Spinal cord (tissue), 10 donors: ENCODE data around the gene SLIT1. TPM values are rescaled to one million over a fixed set of nuclear protein-coding genes. Genes with fewer than 3 reads are reported as not detected.

Experiments
- DNase-seq, 6 donors: peaks; one replicate each; pipeline versions ENCODE4 v3.0.0 to v3.0.0-alpha.2; 2013 to 2015; ENCODE audit warnings: low spot score in 6 of 6, low read depth in 4 of 6
- H3K27ac ChIP-seq: one replicate; pipeline ENCODE4 v1.5.1; 2013; ENCODE audit warnings: low read depth, low read length, control low read depth
- H3K27me3 ChIP-seq: one replicate; pipeline ENCODE4 v1.6.1; 2013; ENCODE audit warnings: low read length; ENCODE audit not compliant: control insufficient read depth, insufficient read depth
- H3K36me3 ChIP-seq: one replicate; pipeline ENCODE4 v1.6.1; 2013; ENCODE audit warnings: low read length; ENCODE audit not compliant: control insufficient read depth, insufficient read depth
- H3K4me1 ChIP-seq: one replicate; pipeline ENCODE4 v1.6.1; 2013; ENCODE audit warnings: low read length; ENCODE audit not compliant: control insufficient read depth, insufficient read depth
- H3K4me3 ChIP-seq: one replicate; pipeline ENCODE4 v1.5.1; 2013; ENCODE audit warnings: low read depth, low read length, control low read depth
- H3K9me3 ChIP-seq: one replicate; pipeline ENCODE4 v1.6.1; 2013; ENCODE audit warnings: low read length; ENCODE audit not compliant: control insufficient read depth, insufficient read depth
- WGBS: methylation state at CpG from one replicate; pipeline ENCODE4 v1.1.5; 2013; ENCODE audit warnings: missing lambda C conversion rate; ENCODE audit not compliant: insufficient coverage; 5-methylcytosine and 5-hydroxymethylcytosine counted together
- polyA plus RNA-seq, 2 donors: library from polyadenylated mRNA; unstranded; fragments of 120-200 nt; gene quantifications; one replicate each; pipeline ENCODE4 v1.2.1, GENCODE V29; 2013; ENCODE audit not compliant: insufficient read length in 2 of 2
- total RNA-seq, 2 donors: library from RNA; depleted of rRNA in 1 of 2; stranded (reverse); fragments of 120-200 nt in 1 of 2; fragments of >200 nt in 1 of 2; gene quantifications; one replicate each; pipeline versions ENCODE4 v1.2.3 to v1.2.4, GENCODE V29; 2013 to 2014
- donor health status: healthy.

Gene SLIT1
- total and polyA plus RNA-seq, 4 donors: 23.1 to 237 (median 122) TPM

DNA sequence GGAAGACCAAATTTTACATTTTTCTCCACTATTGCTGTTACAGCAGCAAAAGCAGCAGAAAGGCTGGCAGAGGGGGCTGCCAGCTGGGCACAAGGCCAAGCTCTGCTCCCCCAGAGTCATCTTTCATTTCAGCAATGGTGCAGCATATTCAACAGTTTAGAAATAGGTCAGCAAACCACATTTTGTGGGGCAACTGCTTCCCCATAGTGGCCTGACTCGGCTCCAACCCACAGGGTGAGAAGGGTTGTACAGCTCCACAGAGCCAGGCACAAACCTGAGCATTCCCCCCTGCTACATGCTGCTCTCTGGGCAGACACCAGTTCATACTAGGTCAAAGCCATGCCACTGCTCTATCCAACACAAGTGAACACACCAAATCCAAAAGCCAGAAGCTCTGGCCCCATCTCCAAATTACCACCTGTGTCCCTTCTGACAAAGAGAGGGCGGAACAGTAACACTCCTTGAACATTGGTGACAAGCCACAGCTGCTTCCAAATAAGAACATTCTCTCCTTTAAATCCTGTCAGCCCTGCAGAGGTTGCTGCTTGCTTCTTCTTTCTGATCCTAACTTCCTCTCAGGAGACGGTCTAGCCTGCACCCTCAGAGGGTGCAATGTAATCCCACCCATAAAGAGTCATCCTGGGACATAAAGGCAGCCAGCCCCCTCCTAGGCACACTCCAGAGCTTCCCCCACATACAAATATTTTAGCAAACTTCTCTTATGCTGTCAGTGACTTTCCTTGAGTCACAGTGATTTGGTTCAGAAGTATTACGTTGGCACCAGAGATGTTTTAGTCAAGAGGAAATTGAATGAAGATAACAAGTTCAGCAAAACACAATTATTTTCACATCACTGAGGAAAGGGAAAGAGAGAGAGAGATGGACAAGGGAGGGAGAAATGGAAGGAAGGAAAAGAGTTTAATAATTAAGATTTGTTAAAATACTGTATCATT, 39.0 kb upstream of the SLIT1 start:
- peak in 2 of 6 donors; percentile 40 to 81 for DNase-seq

DNA sequence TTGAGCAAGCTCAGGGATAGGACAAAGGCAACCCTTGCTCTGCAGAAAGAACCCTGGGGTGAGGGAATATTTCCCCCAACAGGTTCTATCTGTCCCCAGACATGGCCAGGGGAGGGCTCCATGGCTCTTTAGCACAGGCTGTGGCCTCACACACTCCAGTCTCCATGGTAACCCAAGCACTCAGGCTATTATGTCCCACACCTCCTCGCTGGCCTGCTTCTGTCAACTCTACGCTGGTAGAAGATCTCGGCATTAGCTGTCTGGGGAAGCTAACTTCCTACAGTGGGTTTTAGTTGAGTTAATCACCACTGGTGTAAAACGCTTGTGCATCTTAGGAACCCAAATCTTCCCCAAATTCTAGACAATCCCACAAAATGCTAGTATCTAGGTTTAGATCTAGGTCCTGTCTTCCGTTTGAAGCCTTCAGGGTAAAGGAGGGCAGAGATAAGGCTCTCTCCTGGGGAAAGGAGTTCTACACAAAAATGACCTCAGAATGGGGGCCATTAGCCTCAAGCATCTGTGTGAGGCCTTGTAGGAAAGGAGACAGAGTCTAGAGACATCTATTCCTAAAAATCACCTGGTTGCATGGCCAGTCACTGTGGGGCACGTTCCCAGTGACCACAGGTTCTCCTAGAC, 36.7 kb upstream of the SLIT1 start:
- H3K27ac ChIP-seq: no peak overlapping the region
- H3K4me1 ChIP-seq: peaks cover 19% of the 10 kb centered on the region
- no peaks in the 10 kb centered on the region for H3K9me3 ChIP-seq
- peak in 4 of 6 donors; percentile 24 to 84 (median 50) for DNase-seq
- no peaks in the 10 kb centered on the region for H3K36me3 ChIP-seq
- WGBS: 100% methylated on average over 1 of the region's 6 CpGs
- H3K27me3 ChIP-seq: no peaks in the 10 kb centered on the region
- H3K4me3 ChIP-seq: no peak overlapping the region

More for the DNA sequence above, 39.0 kb upstream of the SLIT1 start:
- Histone ChIP-seq H3K4me3 (no peak overlapping the region), H3K9me3 (no peaks in the 10 kb centered on the region), H3K4me1 (peaks cover 17% of the 10 kb centered on the region), H3K27me3 (no peaks in the 10 kb centered on the region), H3K27ac (no peak overlapping the region), H3K36me3 (no peaks in the 10 kb centered on the region)
- WGBS: 40% methylated on average over 2 of the region's 4 CpGs

DNA sequence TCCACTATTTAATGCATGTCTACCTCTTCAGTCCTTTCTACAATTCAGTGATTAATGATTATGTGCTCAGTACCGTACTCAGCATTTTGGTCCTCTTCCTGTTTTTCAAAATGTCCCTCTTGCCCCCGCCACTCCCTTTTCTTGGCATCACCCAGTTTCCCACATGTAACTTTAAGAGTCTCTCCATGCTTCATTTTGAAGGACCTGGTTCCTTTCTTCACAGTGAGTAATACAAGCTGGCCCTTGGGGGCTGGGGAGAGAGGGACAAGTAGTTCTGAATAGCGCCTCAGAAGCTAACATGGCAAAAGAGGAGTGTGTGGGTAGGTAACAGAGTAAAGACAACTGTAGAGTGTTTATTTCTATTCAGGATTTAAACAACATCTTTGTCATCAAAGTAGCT, 34.6 kb upstream of the SLIT1 start:
- WGBS: 72% methylated on average over 2 of the region's 3 CpGs

DNA sequence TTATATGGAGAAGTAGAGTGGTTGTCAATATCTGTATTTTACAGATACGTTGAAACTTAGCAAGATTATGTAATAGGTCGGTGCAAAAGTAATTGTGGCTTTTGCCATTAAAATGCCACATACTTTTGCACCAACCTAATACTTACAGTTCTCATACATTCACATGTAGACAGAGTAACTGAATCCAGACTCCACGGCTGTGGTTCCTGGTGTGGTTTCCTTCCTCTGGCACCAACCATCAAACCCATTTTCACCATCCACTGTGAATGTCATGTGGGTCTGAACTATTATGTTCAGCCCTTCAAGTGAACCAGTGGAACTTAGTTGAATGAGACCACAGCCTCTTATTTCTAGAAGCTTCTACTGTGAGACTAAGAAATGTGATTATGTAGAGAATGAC, 31.5 kb upstream of the SLIT1 start:
- H3K27me3 ChIP-seq: no peaks in the 10 kb centered on the region
- WGBS: 100% methylated on average over 1 of the region's 3 CpGs
- no peaks in the 10 kb centered on the region for H3K36me3 ChIP-seq
- DNase-seq: no peak
- H3K4me3 ChIP-seq: no peak overlapping the region
- H3K4me1 ChIP-seq: peaks cover 4% of the 10 kb centered on the region
- H3K9me3 ChIP-seq: no peaks in the 10 kb centered on the region
- H3K27ac ChIP-seq: no peak overlapping the region

More for the DNA sequence above, 34.6 kb upstream of the SLIT1 start:
- Histone ChIP-seq H3K4me1 (peaks cover 19% of the 10 kb centered on the region), H3K27me3 (no peaks in the 10 kb centered on the region), H3K4me3 (no peak overlapping the region), H3K27ac (no peak overlapping the region), H3K36me3 (no peaks in the 10 kb centered on the region), H3K9me3 (no peaks in the 10 kb centered on the region)
- no peak for DNase-seq

DNA sequence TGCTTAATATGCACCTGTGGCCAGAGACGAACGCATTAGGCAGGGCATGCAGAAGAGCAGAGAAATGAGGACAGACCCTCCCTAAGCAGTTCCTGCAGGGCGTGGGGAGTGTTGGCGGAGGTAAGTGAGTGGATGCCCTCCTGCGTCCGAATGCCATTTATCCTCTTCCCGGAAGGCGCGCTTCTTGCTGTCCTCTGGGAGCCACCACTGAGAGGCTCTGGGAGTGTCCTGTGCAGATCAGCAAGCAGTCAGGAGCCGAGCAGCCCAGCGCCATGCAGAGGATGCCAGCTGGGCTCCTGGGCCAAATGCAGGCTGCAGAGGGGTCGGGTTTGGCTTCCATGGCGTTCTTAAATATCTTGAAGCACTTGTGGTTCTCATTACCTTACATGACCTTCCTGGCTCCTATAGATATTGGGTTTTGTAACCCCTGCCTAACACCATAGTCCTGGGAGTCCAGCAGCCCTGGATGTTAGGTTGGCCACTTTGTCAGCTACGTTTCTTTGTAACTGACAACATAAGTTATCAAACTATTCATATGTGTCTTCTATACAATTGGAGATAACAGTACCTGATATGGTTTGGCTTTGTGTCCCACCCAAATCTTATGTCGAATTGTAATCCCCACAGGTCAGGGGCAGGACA, 30.0 kb upstream of the SLIT1 start:
- Histone ChIP-seq H3K36me3 (no peaks in the 10 kb centered on the region), H3K27me3 (no peaks in the 10 kb centered on the region), H3K4me3 (no peak overlapping the region), H3K9me3 (no peaks in the 10 kb centered on the region), H3K27ac (no peak overlapping the region), H3K4me1 (peaks cover 2% of the 10 kb centered on the region)
- no peak for DNase-seq
- WGBS: 72% methylated on average over 12 of the region's 15 CpGs

DNA sequence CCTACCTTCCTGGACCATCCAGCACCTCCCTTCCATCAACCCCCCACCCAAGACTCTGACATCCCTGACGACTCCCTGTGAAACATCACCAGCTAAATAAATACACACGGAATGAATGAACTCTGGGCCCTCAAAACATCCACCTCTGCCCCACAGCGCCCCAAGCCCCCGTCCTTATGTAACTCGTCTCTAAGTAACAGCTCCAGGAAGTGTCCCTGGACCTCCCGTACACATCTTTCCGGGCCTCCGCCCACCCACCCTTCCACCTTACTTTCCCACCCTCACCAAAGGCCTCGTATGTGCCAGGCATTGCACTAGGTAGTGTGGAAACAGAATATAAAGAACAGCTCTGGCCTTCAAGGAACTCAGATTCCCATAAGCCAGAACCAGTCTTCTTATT, 27.7 kb upstream of the SLIT1 start:
- Histone ChIP-seq H3K4me3 (no peak overlapping the region), H3K9me3 (no peaks in the 10 kb centered on the region), H3K36me3 (no peaks in the 10 kb centered on the region), H3K27me3 (no peaks in the 10 kb centered on the region), H3K4me1 (peaks cover 1% of the 10 kb centered on the region), H3K27ac (no peak overlapping the region)
- WGBS: 78% methylated on average over 8 of the region's 9 CpGs
- DNase-seq: no peak

DNA sequence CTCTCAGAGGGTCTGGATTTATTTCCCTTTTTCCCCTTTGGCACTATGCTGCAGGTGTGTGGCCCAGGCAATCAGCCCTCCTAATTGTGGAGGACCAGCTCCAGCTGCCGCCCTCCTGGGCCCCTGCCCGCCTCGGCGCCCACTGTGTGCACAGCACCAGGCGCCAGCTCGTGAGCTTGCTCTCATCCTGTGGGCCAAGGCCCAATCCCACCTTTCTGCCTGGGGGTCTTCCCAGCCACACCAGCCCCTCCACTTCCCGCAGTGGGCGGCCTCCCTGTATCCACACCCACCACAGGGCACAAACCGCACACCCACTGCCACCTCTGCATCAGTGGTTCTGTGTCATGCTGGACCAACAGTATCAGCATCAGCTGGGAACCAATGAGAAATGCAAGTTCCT, 25.5 kb upstream of the SLIT1 start:
- 84% methylated on average over 8 of the region's 9 CpGs for WGBS
- Histone ChIP-seq H3K4me1 (peaks cover 5% of the 10 kb centered on the region), H3K27me3 (no peaks in the 10 kb centered on the region), H3K4me3 (no peak overlapping the region), H3K9me3 (no peaks in the 10 kb centered on the region), H3K36me3 (no peaks in the 10 kb centered on the region), H3K27ac (no peak overlapping the region)
- no peak for DNase-seq

DNA sequence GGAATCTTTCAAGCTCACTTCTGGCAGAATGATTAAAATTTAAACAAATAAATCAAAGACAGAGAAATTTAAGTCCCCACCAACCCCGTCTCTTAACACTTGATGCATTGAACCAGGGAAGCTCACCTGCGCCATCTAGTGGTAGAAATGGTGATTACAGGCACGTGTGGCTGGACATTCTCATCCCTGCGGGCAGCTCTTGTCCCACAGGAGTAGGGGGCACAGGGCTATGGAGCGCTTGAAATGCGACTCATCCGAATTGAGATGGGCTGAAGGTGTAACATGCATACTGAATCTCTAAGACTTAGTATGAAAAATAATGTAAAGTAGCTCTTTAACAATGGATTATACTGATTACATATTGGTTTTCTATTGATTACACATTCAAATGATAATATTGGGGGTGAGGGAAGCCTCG, 24.8 kb upstream of the SLIT1 start:
- Histone ChIP-seq H3K27ac (no peak overlapping the region), H3K4me1 (peaks cover 5% of the 10 kb centered on the region), H3K4me3 (no peak overlapping the region), H3K9me3 (no peaks in the 10 kb centered on the region), H3K36me3 (no peaks in the 10 kb centered on the region), H3K27me3 (no peaks in the 10 kb centered on the region)
- 0% methylated on average over 3 of the region's 8 CpGs for WGBS
- DNase-seq: peak in 4 of 6 donors; percentile 54 to 94 (median 82)

DNA sequence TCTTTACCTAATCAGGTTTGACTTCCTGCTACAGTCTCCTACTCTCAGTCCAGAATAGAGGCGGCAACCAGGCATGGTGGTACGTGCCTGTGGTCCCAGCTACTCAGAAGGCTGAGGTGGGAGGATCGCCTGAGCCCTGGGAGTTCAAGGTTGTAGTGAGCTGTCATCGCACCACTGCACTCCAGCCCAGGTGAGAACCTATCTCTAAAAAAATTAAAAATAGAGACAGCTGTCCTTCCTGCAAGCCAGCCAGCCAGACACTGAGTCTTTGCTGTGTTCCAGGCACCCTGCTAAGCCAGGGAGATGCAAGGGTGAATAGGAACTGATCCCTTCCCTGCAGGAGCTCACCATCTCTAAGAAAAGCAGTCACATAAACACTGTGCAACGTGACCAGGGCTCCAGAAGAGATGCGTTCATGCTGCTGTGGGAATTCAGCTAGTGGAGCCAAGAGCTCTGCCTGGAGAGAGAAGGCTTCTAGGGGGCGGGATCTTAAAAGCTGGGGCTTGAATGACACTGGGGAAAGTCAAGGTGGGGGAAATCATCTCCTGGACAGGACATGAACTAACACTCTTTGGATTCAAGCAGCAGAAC, 22.1 kb upstream of the SLIT1 start:
- Histone ChIP-seq H3K27ac (no peak overlapping the region), H3K27me3 (no peaks in the 10 kb centered on the region), H3K9me3 (no peaks in the 10 kb centered on the region), H3K36me3 (no peaks in the 10 kb centered on the region), H3K4me1 (peaks cover 5% of the 10 kb centered on the region), H3K4me3 (no peak overlapping the region)
- DNase-seq: peak in 1 of 6 donors; percentile 51
- 47% methylated on average over 3 of the region's 7 CpGs for WGBS
